NCI-H2107 (cell line): ENCODE results near the gene HDAC7.
"Not testable (repeated sequence)": the region's sequence is repeated elsewhere in the genome, so short reads cannot be mapped to it uniquely, and the experiment has no call there.

Experiments used
- DNase-seq: peaks from one replicate; lab custom pipeline; 2025; lab: John Stamatoyannopoulos, UW

HDAC7 gene

DNA sequence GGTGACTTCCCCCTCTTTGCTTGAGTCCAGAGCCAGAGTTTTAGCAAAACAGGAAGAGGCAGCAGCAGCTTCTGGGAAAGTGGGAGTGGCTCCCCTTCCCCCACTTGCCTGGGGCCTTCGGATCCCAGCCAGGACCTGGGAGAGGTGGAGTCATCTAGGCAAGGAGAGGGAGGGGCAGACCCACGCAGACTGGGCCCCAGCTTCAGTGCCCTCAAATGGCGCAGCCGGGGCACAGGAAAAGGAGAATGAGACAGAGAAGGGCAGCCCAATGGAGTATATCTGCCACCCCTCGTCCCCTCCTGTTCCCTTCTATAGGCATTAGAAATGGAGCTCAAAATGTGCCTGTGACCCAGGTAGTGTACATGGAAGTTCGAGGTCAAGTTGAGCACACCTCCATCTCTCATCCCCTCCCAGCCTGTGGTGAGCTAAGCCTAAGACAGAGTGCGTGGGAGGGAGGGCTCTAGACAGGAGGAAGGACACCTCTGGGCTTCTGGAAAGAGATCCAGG is 9.3 kb upstream of the HDAC7 start:
- DNase-seq: no peak

DNA sequence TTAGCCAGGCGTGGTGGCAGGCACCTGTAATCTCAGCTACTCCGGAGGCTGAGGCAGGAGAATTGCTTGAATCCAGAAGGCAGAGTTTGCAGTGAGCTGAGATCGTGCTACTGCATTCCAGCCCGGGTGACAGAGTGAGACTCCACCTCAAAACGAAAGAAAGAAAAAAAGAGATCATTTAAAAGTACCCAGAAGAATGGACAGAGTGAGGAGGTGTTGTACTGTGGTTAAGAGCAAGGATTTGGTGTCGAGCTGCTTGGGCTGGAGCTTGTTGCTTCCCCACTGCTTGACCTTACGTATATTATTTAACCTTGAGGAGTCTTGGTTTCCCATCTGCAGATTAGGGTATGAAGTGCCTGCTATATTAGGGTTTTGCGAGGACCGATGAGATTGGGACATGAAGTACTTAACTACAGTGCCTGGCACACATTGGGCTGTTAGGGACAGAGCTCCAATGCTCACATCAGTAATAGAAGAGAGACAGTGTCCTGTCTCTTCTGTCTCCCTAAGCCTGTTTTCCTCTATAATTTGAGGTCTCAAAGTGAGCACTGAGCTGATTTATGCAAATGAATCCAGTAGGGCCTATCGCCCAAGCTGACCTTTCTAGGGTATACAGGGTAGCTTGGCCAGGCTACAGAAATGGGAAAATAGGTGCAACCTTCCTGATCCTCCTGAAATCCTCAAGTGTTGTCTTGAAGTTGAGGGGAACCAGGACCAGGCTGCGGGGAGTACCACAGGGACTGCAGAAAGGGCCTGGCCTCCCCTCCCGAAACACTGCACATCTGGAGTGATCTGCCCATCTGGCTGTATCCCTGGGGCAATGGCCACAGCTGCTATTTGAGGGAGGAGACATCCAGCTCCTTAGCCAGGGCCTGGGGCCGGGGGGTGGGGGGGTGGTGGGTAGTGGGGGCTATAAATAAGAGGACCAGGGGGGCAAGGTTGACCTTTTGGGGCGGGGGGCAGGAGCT is 8.6 kb upstream of the HDAC7 start:
- DNase-seq: no peak

DNA sequence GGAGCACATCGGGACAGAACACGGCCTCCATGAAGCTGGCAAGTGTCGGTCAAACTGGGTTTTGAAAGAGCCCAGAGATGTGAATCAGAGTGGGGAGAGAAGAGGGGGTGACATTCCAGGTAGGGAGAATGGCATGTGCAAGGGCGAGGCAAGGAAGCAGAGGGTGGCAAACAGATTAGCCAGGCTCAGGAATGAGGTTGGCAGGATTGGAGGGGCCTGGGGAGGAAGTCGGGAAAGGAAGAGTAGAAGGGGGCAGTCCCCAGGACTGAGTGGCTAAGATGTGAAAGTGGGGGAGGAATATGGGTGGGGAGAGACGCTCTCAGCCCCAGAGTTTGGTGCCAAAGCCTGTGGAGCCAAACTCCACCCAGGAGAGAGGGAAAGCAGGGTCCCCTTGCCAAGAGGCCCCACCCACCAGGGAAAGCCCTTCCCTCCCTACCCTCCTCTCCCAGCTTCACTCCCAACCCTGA is 5.5 kb upstream of the HDAC7 start:
- DNase-seq: no peak

DNA sequence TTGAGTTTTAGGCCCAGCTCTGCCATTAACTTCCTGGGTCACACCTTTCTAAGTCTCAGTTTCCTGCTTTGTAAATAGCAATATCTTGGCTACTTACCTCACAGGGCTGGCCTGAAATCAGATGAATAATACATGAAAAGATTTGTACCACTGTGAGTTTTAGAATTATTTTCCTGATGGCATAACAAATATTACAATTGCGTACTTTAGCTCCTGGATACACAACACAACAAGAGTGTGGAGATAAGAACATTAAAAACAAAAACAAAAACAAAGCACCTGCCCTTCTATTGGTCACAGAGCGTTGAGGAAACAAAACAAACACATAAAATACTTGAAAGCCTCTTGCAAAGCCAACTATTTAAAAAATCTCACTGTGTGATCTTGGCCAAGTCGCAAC is 4.9 kb upstream of the HDAC7 start:
- no peak for DNase-seq

DNA sequence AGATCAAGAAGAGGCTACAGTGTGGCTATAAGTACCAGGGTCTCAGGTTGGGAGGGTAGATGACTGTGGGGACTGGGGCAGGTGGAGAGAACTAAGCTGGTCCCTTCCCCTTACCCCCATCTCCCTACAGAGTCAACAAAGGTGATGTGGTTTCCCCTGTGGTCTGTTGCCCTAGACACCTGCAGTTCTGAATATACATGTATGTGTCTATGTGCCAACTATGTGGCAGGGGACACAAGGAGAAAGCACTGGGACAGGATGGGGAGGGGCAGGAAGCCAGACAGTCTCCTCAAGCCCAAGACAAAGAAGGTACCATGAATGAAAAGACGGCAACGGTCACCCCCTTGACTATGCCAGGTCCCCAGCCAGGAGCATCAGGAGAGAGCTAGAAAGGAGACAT is 4.5 kb upstream of the HDAC7 start:
- no peak for DNase-seq

DNA sequence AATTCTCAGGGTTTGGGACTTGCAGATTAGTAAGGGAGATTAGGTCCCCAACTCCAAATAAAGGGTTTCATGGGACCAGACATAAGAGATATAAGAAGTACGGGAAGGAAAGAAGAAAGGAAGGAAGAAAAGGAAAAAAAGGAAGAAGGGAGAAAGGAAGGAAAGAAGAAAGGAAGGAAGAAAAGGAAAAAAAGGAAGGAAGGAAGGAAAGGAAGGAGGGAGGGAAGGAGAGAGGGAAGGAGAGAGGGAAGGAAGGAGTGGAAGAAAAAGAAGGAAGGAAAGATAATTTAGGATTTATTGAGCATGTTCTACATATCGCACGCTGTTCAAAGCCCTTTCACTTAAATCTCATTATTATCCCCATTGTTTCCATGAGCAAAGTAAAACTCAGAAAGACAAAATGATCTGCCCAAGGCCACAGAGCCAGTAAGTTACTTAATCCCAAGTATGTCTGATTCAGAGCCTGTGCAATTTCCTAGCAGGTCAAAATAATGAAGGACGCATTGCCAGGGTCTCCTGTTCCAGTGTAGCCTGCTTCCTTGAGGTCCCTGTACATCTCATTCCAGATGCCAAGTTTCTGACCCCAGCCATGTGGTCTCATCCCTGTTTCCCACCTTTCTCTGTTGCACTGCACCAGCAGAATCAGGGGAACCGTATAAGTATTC is 3.9 kb upstream of the HDAC7 start:
- no peak for DNase-seq

DNA sequence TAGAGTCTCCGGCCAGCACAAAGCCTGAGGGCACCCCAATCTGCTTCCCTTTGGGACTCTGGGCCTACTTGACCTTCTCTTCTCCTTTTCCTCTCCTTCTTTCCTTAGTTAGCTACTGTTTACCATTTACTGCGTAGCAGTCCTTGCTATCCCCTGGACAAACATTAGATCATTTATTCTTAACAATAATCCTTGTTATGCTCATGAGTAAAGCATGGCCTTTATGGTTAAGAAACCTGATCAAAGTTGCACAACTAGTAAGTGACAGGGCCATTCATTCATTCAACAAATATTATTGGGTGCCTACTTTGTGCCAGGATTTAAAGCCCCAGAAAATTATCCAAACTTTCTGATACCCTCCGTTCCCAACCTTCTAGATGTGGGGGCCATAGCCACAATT is 3.2 kb upstream of the HDAC7 start:
- no peak for DNase-seq

DNA sequence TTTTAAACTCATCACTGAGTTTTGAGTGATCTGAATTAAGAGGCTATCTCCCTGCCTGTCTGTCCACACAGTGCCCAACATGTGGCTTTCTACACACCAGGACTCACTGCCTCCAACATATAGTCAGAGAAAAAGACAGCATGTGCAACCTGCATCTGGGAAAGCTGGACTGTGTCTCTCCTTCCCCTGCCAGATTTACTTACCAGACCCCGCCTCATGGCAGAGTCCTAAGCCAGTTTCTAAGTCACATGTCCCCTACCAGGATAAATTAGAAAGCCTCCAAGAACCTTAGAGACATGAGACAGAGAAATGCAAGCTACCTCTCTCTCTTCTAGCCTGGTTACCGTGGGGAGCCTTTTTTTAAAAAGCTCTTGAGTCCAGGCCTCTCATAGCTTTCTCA is 2.7 kb upstream of the HDAC7 start:
- DNase-seq: no peak

DNA sequence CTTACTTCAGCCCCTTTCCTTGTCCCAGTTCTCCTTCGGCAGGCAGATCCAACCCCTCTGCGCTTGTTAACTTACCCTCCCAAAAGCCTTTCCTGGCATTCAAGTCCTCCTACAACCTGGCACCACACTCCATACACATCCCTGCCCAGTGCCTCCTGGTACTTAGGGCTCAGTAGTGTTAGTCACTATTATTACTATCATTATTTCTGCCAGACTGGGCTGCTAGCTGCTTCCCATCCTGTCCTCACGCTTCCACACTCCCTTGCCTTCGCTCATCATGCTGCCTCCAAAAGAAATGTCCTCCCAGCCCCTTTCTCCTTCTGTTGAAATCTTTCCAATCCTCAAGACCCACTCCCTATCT is 1.6 kb upstream of the HDAC7 start:
- no peak for DNase-seq

DNA sequence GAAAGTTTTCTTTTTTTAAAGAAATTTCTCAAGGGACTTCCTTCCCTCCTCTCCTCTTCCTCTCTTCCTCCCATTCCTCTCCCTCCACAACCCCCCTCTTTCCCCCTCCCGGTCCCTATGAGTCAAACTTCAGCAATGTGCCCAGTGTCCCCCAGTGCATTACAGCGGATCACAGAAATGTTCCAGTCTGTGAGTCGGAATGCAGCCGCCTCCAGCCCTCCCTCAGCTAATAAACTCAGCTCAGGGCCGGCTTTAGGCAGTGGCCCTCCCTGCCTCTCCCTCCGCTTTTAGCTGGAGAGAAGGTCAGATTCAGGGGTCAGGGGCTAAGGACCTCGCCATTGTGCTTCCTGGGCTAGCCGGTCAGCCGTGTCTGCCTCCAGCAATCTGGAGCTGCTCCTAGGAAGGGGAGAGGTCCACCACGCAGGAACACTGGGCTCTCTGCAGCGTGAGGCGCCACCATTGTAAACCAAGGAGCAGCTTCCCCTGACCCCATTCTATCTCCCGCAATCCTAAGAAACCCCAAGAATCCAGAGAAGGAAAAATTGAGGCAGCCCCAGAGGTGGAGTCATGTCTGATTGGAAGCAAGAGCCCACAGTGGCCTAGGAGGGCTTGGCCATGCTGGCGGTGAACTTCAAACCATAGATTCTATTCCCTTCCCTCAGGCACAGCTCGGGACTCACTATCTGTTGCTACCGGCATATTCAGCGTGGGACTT is 1.1 kb upstream of the HDAC7 start:
- DNase-seq: no peak

DNA sequence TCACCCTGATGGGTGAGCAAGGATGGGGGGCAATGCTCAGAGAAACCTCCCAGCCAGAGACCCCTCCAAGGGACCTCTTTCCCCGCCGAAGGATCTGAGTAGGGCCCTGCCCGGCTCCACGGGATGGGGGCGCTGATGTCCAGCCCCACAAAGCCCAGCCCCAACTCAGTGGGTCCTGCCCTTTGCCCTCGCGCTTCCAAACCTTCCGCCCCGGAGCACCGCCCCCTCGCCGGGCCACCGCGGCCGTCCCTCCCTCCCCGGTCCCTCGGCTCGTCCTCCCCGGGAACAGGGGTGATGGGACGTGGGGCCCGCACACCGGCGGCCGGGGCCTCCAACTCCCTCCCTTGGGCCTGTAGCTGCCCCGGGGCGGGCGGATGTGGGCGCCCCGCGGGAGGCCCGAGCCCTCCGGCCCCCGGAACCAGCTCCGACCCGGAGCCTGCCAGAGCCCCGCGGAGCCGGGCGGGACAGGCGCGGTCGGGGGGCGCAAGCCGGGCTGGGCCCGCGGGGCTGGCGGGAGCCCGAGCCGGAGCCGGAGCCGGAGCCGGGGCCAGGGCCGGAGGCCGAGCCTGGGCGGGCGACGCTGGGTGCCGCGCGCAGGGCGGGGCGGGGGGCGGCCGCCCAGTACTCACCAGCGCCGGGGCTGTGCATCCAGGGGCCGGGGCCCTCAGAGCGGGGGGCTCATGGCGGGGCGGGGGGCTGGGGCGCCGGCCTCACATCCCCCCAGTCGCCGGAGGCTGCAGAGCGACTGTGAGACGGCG is 386 bp downstream of the HDAC7 start:
- no peak for DNase-seq

DNA sequence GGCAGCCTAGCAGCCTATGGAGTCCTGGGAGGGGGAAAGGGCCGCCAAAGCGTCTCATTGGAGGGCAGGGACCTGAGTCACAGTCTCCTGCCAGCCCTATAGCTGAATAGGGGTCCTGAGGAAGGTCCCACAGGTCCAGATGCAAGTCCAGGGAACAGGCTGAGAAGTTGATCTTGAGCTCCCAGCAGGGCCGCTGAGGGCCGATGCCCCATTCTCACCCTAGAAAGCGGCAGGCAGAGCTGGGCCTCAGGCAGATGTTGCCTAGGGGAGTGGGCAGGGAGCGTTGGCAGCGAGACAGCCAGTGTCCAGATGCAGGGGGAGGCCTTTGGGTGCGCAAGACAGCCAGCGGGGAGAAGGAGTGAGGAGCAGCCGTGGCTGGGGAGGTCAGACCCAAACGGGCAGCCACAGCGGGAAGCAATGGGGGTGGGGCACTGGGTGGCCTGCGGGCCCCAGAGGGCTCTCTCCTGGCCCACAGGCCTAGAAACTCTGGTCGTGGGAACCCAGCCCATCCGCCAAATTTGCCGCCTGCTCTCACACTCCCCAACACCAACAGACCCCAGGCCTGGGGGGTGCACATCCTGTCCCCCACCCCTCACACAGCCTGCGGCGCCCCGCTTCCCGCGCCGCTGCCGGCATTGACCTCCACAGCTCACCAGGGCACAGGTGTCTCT is 1.1 kb downstream of the HDAC7 start:
- no peak for DNase-seq

DNA sequence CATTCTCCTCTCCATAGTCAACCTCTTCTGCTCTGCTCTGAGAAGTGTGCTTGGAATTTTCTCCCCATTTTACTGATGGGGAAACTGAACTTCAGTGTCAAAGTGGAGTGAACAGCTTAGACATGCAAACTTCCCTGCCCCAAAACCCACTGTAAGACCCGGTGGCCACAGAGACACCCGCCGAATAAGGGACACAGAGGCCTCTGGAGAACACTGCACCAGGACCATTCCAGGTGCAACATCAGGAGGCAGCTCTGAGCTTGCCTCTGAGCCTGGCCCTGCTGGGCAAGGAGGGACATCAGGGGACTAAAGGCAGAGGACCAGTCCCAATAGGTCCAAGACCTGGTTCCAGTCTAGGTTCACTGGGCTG is 1.7 kb downstream of the HDAC7 start:
- no peak for DNase-seq

DNA sequence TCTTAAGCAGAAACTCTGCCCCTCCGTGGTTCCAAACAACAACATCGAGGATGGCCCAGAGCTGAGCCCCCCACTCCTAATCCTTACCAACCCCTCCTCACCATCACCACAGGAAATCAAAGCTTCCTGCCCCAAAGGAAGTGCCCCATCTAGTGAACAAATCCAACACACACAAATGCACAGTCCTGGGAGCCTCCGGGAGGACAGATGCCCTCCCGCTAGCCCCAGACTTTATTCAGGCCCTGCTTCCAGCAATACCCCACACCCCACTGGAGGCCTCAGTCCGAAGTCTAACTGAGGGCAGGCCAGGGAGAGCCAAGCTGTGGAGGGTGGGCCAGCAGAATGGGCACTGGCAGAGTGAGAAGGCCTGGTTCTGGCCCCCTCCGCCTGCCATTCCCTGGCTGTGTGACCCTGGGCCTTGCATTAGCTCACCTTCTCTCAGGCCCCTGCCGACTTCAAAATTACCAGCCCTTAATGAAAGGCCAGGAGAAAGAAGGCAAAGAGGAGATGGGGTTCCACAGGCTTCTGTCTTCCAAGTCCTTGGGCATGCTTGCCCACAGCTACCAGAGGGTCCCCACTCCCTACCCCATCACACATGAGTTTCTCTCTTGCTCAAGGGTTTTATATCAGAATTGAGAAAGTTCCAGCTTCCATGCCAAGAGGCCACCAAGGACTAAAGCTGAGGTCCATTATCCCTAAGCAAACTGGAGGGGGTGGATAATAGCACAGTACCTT is 2.3 kb downstream of the HDAC7 start:
- no peak for DNase-seq

DNA sequence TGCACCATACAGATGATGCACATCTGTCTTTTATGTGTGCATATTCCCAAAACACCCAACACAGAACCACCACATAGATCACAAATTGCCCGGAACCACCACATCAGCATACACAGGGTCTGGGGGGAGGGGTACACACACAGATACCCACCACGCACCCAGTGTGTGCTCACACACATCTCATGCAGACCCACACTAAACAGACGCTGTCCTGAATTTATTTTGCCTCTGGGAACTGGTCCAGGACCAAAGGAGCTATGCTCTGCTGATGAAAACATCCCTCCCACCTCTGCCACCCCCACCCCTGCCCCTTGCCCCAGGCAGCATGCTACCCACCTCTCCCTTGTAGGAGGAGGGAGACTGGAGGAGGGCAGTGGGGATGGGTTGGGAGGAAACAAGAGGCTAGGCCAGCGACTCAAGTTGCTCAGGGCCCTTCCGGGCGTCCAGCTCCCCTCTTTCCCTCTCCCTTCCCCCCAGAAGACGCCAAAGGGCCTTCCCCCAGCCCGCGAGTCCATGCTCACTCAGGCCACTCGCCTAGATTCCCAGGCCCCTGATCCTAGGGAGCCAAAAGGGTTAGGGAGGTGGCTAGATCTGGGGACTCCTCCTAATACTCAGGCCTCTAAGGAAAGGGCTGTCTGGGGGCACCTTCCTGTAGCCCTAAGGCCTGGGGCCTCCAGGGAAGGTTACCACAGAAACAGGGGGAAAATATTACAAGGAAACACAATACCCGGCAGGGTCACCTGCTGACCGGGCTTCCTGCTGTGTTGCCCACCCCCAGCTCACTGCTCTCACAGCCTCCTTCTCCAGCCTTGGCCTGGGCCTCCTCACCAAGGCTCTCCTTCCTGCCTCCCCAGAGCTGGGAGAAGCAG is 3.1 kb downstream of the HDAC7 start:
- no peak for DNase-seq

DNA sequence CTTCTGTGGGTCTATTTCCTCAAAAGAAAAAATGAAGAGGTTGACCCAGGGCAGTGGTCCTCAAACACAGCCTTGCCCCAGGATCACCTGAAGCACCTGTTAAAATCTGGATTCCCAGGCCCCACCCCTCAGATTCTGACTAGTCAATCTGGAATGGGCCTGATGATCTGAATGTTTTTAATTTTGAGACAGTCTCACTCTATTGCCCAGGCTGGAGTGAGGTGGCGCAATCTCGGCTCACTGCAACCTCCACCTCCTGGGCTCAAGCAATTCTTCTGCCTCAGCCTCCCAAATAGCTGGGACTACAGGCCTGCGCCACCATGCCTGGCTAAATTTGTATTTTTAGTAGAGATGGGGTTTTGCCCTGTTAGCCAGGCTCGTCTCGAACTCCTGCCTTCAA is 4.3 kb downstream of the HDAC7 start:
- DNase-seq: not testable (repeated sequence)

DNA sequence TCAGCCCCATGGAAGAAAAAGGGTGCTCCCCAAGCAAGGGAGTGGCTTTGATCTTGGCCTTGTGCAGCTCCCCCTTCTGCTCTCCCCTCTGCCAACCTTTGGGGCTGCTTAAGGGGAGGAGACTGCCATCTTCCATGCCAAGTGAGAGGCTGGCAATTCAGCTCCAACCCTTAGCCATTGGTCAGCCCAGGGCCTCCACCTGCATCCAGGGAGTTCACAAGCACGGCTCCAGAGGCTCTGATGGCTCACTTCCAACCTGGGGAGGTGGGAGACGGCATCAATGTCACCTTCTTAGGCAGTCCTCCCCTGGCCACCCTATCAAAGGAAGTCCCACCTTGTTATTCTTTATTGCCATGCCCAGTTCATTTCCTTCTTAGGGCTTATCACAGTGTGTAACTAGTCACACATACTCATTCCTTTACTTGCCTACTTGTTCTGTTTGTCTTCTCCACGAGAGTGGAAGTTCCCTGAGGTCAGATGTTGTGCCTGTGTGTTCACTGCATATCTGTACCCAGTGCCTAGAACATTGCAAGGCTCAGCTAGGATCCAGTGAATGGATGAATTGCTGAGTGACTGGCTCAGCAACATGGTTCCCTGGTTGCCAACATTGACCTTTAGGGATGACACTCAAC is 5.0 kb downstream of the HDAC7 start:
- DNase-seq: no peak

DNA sequence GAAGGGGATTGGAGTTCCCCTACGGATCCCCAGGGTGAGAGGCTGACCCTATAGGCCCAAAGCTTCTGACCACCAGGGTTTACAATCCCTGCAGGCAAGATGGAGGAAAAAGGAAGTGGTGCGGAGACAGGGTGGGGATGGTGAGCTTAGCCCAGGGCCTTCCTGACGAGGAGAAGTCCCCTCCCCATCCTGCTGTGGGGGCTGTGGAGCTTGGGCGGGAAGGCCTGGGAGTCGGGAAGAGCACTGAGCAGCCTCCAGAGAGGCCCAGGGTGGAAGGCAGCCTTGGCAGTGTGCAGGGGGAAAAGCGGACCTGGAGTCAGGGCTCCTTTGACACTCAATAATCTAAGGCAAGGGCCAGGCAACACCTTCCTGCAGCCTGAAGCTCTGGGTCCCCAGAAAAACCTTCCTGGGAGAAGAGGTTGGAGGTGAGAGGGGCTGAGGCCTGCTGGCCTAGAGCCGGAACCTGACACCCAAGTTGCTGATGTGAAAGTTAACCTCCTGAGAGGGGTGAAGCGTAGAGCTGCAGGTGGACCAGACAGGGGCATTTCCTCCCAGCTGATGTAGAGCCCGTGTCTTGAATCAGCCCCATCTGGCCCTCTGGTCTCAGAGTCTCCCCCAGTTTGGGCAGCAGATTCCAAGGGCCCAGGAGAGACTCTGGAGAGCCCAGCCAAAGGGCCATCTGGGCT is 6.0 kb downstream of the HDAC7 start:
- DNase-seq: no peak
